ENCODE measurements around the gene SUMO4. TPM values are rescaled to one million over a fixed set of nuclear protein-coding genes. Genes with fewer than 3 reads are reported as not detected.

The SUMO4 gene
- total RNA-seq, 1 experiment from 2014 or later, result 1.8 TPM

GRCh38 chr6:149449831-149450678 lies 50.0 kb downstream of the SUMO4 start:
- Histone ChIP-seq H3K27ac (no peak overlapping the region), H3K9me2 (ENCODE audit: insufficient read depth) (no peaks in the 10 kb centered on the region), H3K4me1 (replicated peaks; ENCODE audit: insufficient read depth) (peaks cover 10% of the 10 kb centered on the region), H3K4me2 (no peak overlapping the region), H3F3A (ENCODE audit: insufficient read depth, low read depth) (peaks cover 11% of the 10 kb centered on the region; the same call in 1 of the 2 replicates), H3K4me3 (no peak overlapping the region), H2AFZ (no peak overlapping the region), H3K27me3 (ENCODE audit: insufficient read depth, low read depth) (no peaks in the 10 kb centered on the region), H4K20me1 (ENCODE audit: insufficient read depth) (no peaks in the 10 kb centered on the region), H3K79me2 (ENCODE audit: low read depth) (no peaks in the 10 kb centered on the region), H3K9me3 (ENCODE audit: insufficient read depth, low read depth) (no peaks in the 10 kb centered on the region), H3K36me3 (ENCODE audit: low read depth) (no peaks in the 10 kb centered on the region)
- DNase-seq, result no peak
- POLR2A ChIA-PET (ENCODE audit: unreplicated experiment), result no interaction called here
- intact Hi-C loops (cut with micrococcal nuclease; ENCODE audit: unreplicated experiment), result no loop called here
- CTCF ChIA-PET, result no interaction called here
- TF ChIP-seq, protein P1, sequence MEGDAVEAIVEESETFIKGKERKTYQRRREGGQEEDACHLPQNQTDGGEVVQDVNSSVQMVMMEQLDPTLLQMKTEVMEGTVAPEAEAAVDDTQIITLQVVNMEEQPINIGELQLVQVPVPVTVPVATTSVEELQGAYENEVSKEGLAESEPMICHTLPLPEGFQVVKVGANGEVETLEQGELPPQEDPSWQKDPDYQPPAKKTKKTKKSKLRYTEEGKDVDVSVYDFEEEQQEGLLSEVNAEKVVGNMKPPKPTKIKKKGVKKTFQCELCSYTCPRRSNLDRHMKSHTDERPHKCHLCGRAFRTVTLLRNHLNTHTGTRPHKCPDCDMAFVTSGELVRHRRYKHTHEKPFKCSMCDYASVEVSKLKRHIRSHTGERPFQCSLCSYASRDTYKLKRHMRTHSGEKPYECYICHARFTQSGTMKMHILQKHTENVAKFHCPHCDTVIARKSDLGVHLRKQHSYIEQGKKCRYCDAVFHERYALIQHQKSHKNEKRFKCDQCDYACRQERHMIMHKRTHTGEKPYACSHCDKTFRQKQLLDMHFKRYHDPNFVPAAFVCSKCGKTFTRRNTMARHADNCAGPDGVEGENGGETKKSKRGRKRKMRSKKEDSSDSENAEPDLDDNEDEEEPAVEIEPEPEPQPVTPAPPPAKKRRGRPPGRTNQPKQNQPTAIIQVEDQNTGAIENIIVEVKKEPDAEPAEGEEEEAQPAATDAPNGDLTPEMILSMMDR (conservative IDR thresholded peaks at IDR 0.05), result no peak
- no peak for TF ChIP-seq EZH2 (IDR thresholded peaks at IDR 0.05; ENCODE audit: low read depth)
- BruUV-seq (replicated peaks), result no TSS peak

Other genes starting within 250 kb of the SUMO4 start
- gene TAB2, start 82.5 kb upstream of the SUMO4 start, total RNA-seq (2021), result 33.3 and 45.8 TPM in 2 replicates
- 0.10 TPM in 1 of 2 replicates, not detected in the other for gene ZC3H12D, start 84.8 kb downstream of the SUMO4 start, total RNA-seq (2021)
- gene PPIL4, start 145.8 kb downstream of the SUMO4 start, total RNA-seq (2021), result 9.6 and 13.5 TPM in 2 replicates
- gene GINM1, start 166.1 kb downstream of the SUMO4 start, total RNA-seq (2021), result 14.5 and 14.7 TPM in 2 replicates
- gene KATNA1, start 248.5 kb downstream of the SUMO4 start, total RNA-seq (2021), result 12.4 and 16.1 TPM in 2 replicates

Data from PC-9 (cell line).